Endothelial cell of umbilical vein (primary cell): ENCODE data around the gene IL17F. TPM values are rescaled to one million over a fixed set of nuclear protein-coding genes. Genes with fewer than 3 reads are reported as not detected.

Experiments used
- BruUV-seq: library from RNA; stranded (reverse); fragments of 400-500 nt; replicated peaks from 2 replicates; lab custom pipeline; 2021; lab: Mats Ljungman, UMichigan
- CTCF ChIA-PET: fragments of 300-600, 350-600 bp; sonication (Branson Sonifier 250); formaldehyde crosslinking; loops from one replicate; lab custom pipeline; 2021; ENCODE audit warnings: antibody characterized with exemption, inconsistent platforms; lab: Charles Lee
- POLR2A ChIA-PET: fragments of 300-600, 350-600 bp; sonication (Branson Sonifier 250); formaldehyde crosslinking; loops from one replicate; lab custom pipeline; 2021; ENCODE audit warnings: antibody characterized with exemption, inconsistent platforms; lab: Charles Lee
- DNase-seq: peaks from one replicate; pipeline ENCODE4 v3.0.0-alpha.2; 2011; ENCODE audit warnings: low read depth, low spot score
- FAIRE-seq: peaks from 2 replicates; lab custom pipeline; 2011; peaks lifted over from hg19 to GRCh38; lab: Jason Lieb, UNC
- H2AFZ ChIP-seq: 2 replicates; pipeline ENCODE4 v1.6.0; 2012; ENCODE audit warnings: low read depth, low read length, control low read depth, inconsistent platforms
- H3K27ac ChIP-seq: 2 replicates; pipeline ENCODE4 v1.5.1; 2011; ENCODE audit warnings: low read depth, mild to moderate bottlenecking, control low read depth, low read length, moderate library complexity; ENCODE audit not compliant: insufficient read depth
- H3K27me3 ChIP-seq, 2 experiments: 2 replicates each; pipeline versions ENCODE4 v1.6.0 to v1.6.1; 2011; ENCODE audit warnings: low read length in 2 of 2, mixed read lengths in 1 of 2; ENCODE audit not compliant: control insufficient read depth in 2 of 2, insufficient read depth in 2 of 2
- H3K36me3 ChIP-seq, 2 experiments: 2 replicates in 1 of 2; 3 replicates in 1 of 2; pipeline ENCODE4 v1.5.1; 2011; ENCODE audit warnings: low read length in 2 of 2, mild to moderate bottlenecking in 1 of 2, moderate library complexity in 1 of 2; ENCODE audit not compliant: control insufficient read depth in 2 of 2, insufficient read depth in 2 of 2; ENCODE audit errors: extremely low read depth in 1 of 2
- H3K4me1 ChIP-seq: 3 replicates; pipeline ENCODE4 v1.5.1; 2011; ENCODE audit warnings: mild to moderate bottlenecking, low read length; ENCODE audit not compliant: control insufficient read depth, insufficient read depth; ENCODE audit errors: extremely low read depth
- H3K4me2 ChIP-seq: 2 replicates; pipeline ENCODE4 v1.6.1; 2011; ENCODE audit warnings: low read length, control low read depth, mixed read lengths; ENCODE audit not compliant: insufficient read depth
- H3K4me3 ChIP-seq, 3 experiments: fragments of 200-600 bp in 1 of 3; sonication (generic), shearing (Covaris generic) in 1 of 3; replicated peaks in 1 of 3; 2 replicates each; pipeline ENCODE4 v1.5.1; 2011 to 2016; ENCODE audit warnings: control low read depth in 3 of 3, low read length in 3 of 3, mild to moderate bottlenecking in 2 of 3, inconsistent platforms in 1 of 3, low read depth in 1 of 3, moderate library complexity in 1 of 3; ENCODE audit not compliant: insufficient read depth in 1 of 3
- H3K79me2 ChIP-seq: 2 replicates; pipeline ENCODE4 v1.6.0; 2012; ENCODE audit warnings: low read length, inconsistent platforms; ENCODE audit not compliant: control insufficient read depth, insufficient read depth
- H3K9ac ChIP-seq: replicated peaks from 2 replicates; pipeline ENCODE3; 2011; ENCODE audit warnings: low read length, control low read depth; ENCODE audit not compliant: insufficient read depth; ENCODE audit errors: extremely low read depth
- H3K9me1 ChIP-seq: replicated peaks from 3 replicates; pipeline ENCODE4 v1.6.0; 2011; ENCODE audit warnings: mild to moderate bottlenecking, low read length; ENCODE audit not compliant: control insufficient read depth, insufficient read depth; ENCODE audit errors: extremely low read depth
- H3K9me3 ChIP-seq: replicated peaks from 2 replicates; pipeline ENCODE4 v1.5.1; 2012; ENCODE audit warnings: low read length, inconsistent platforms; ENCODE audit not compliant: control insufficient read depth, insufficient read depth
- H4K20me1 ChIP-seq: replicated peaks from 2 replicates; pipeline ENCODE3; 2011; ENCODE audit warnings: mild to moderate bottlenecking, low read length; ENCODE audit not compliant: control insufficient read depth, insufficient read depth; ENCODE audit errors: extremely low read depth
- CTCF ChIP-seq, 2 donors: IDR thresholded peaks; 1 replicate in 1 of 2; 2 replicates in 1 of 2; pipeline ENCODE4 v1.5.1; 2011; ENCODE audit warnings: low read length in 2 of 2, mild to moderate bottlenecking in 2 of 2, moderate library complexity in 2 of 2, control low read depth in 1 of 2, inconsistent platforms in 1 of 2, low read depth in 1 of 2; ENCODE audit not compliant: insufficient read depth in 1 of 2; ENCODE audit errors: extremely low read depth in 1 of 2
- EZH2 ChIP-seq: IDR thresholded peaks from 2 replicates; pipeline ENCODE4 v1.6.1; 2012; ENCODE audit warnings: borderline replicate concordance, low read depth, mild to moderate bottlenecking, moderate library complexity, low read length, inconsistent platforms; ENCODE audit not compliant: severe bottlenecking
- FOS ChIP-seq: IDR thresholded peaks from 2 replicates; pipeline ENCODE4 v1.6.1; 2011; ENCODE audit warnings: mild to moderate bottlenecking, low read length, moderate library complexity, borderline replicate concordance; ENCODE audit not compliant: insufficient read depth
- GATA2 ChIP-seq: IDR thresholded peaks from 2 replicates; pipeline ENCODE4 v1.7.0; 2011; ENCODE audit warnings: low read depth, mild to moderate bottlenecking, moderate library complexity, mixed read lengths, low read length; ENCODE audit not compliant: insufficient read length, insufficient read depth
- JUN ChIP-seq: IDR thresholded peaks from 2 replicates; pipeline ENCODE4 v1.6.1; 2011; ENCODE audit warnings: borderline replicate concordance, low read depth; ENCODE audit not compliant: insufficient read length, insufficient read depth
- MAX ChIP-seq: IDR thresholded peaks from 2 replicates; pipeline ENCODE4 v1.6.1; 2011; ENCODE audit not compliant: insufficient read depth, insufficient read length
- MYC ChIP-seq: IDR thresholded peaks from one replicate; pipeline ENCODE4 v1.6.1; 2011; ENCODE audit warnings: mild to moderate bottlenecking, low read depth, low read length
- POLR2A ChIP-seq: IDR thresholded peaks from 2 replicates; pipeline ENCODE4 v1.6.1; 2012; ENCODE audit warnings: low read depth, mild to moderate bottlenecking, control low read depth, low read length
- POLR2AphosphoS5 ChIP-seq: IDR thresholded peaks from 2 replicates; pipeline ENCODE4 v1.6.1; 2012; ENCODE audit warnings: low read depth, mild to moderate bottlenecking, control low read depth, low read length, moderate library complexity; ENCODE audit not compliant: insufficient read depth
- dilution Hi-C: fragments of 300-500 bp; cut with MboI; formaldehyde crosslinking; loops from one replicate; pipeline ENCODE4 v1.15.0; 2019; ENCODE audit warnings: low sequenced_read_pairs; ENCODE audit not compliant: extremely low pct_ligation_motif_present
- intact Hi-C: fragments of 100-400 bp; cut with micrococcal nuclease; formaldehyde crosslinking; loops from one replicate; pipeline ENCODE4 v1.10.0; 2022
- polyA plus RNA-seq, 4 experiments: library from polyadenylated mRNA; depleted of rRNA in 3 of 4; stranded (reverse) in 3 of 4; unstranded in 1 of 4; fragments of >200 nt; gene quantifications; 2 replicates each; pipeline versions ENCODE4 v1.2.1 to v1.2.3, GENCODE V29; 2011 to 2012; ENCODE audit warnings: missing spikeins in 1 of 4
- total RNA-seq: library from RNA; stranded (reverse); gene quantifications from 2 replicates; pipeline ENCODE4 v1.2.3, GENCODE V29; 2021

IL17F gene
- total and polyA plus RNA-seq, 2 donors (not counting 3 experiments of a cell fraction or from before 2014, with no cell fraction given): not detected

GRCh38 chr6:52213127-52213526 lies 31.2 kb downstream of the IL17F start:
- intact Hi-C loops: no loop called here

More at GRCh38 chr6:52213127-52213526, 31.2 kb downstream of the IL17F start:
- Histone ChIP-seq H3K4me3 (no peak overlapping the region), H3K4me1 (no peaks in the 10 kb centered on the region), H3K4me2 (no peak overlapping the region), H3K9me3 (no peaks in the 10 kb centered on the region), H3K9me1 (no peaks in the 10 kb centered on the region), H3K79me2 (no peaks in the 10 kb centered on the region), H3K36me3 (no peaks in the 10 kb centered on the region), H3K27me3 (peaks cover 2% of the 10 kb centered on the region in 2 experiments), H3K27ac (no peak overlapping the region), H3K9ac (no peak overlapping the region), H2AFZ (no peak overlapping the region), H4K20me1 (no peaks in the 10 kb centered on the region)
- POLR2A ChIA-PET: no interaction called here
- BruUV-seq: no TSS peak
- CTCF ChIA-PET: no interaction called here
- dilution Hi-C loops: no loop called here
- FAIRE-seq (no peak), DNase-seq (no peak)
- TF ChIP-seq GATA2: no peak
- TF ChIP-seq MAX: no peak
- TF ChIP-seq EZH2: no peak
- TF ChIP-seq FOS: no peak
- no peak for TF ChIP-seq CTCF (IDR thresholded peaks at IDR 0.05; ENCODE audit: extremely low read depth in 1 of 2, insufficient read depth in 1 of 2, low read depth in 1 of 2, low read length in 2 of 2)
- no peak for TF ChIP-seq POLR2AphosphoS5
- no peak for TF ChIP-seq JUN
- TF ChIP-seq POLR2A: no peak
- TF ChIP-seq MYC: no peak
